ENCODE measurements around the gene ROBO1.

GRCh38 chr3:79809106-79809505 lies 41.3 kb upstream of the ROBO1 start:
- TF ChIP-seq EZH2 (IDR thresholded peaks at IDR 0.05; ENCODE audit: low read depth, low read length, severe bottlenecking), result no peak
- no peak for TF ChIP-seq EP300 (IDR thresholded peaks at IDR 0.05; ENCODE audit: borderline replicate concordance in 1 of 2, low read depth in 2 of 2, low read length in 2 of 2)
- no peak for TF ChIP-seq POLR2A (IDR thresholded peaks at IDR 0.05; ENCODE audit: control extremely low read depth in 1 of 2, low read depth in 2 of 2, low read length in 2 of 2)
- TF ChIP-seq CTCF (IDR thresholded peaks at IDR 0.05; ENCODE audit: control extremely low read depth in 1 of 3, insufficient read depth in 1 of 3, low read depth in 1 of 3, low read length in 3 of 3), result no peak
- no peak for TF ChIP-seq TAF1 (IDR thresholded peaks at IDR 0.05; ENCODE audit: low read depth, low read length)
- TF ChIP-seq RBBP5 (IDR thresholded peaks at IDR 0.05; ENCODE audit: borderline replicate concordance, low read depth, low read length), result no peak
- TF ChIP-seq USF2 (IDR thresholded peaks at IDR 0.05; ENCODE audit: low read length), result no peak
- no peak for TF ChIP-seq KDM4A (IDR thresholded peaks at IDR 0.05; ENCODE audit: low read depth, low read length, severe bottlenecking)
- no peak for TF ChIP-seq ATF2 (IDR thresholded peaks at IDR 0.05; ENCODE audit: low read length)
- no peak for TF ChIP-seq CREB1 (IDR thresholded peaks at IDR 0.05)
- TF ChIP-seq GTF2F1 (IDR thresholded peaks at IDR 0.05; ENCODE audit: borderline replicate concordance, low read depth, low read length), result no peak
- no peak for TF ChIP-seq MAX (IDR thresholded peaks at IDR 0.05)
- TF ChIP-seq CEBPB (IDR thresholded peaks at IDR 0.05; ENCODE audit: low read depth, low read length), result no peak
